Endothelial cell of umbilical vein (primary cell): ENCODE results near the gene ADH1C.

Experiments used
- EZH2 ChIP-seq: IDR thresholded peaks from 2 replicates; pipeline ENCODE4 v1.6.1; 2012; ENCODE audit warnings: borderline replicate concordance, low read depth, mild to moderate bottlenecking, moderate library complexity, low read length, inconsistent platforms; ENCODE audit not compliant: severe bottlenecking
- POLR2AphosphoS5 ChIP-seq: IDR thresholded peaks from 2 replicates; pipeline ENCODE4 v1.6.1; 2012; ENCODE audit warnings: low read depth, mild to moderate bottlenecking, control low read depth, low read length, moderate library complexity; ENCODE audit not compliant: insufficient read depth
- TF ChIP-seq, protein P1 (sequence below), 2 donors: IDR thresholded peaks; 1 replicate in 1 of 2; 2 replicates in 1 of 2; pipeline ENCODE4 v1.5.1; 2011; ENCODE audit warnings: low read length in 2 of 2, mild to moderate bottlenecking in 2 of 2, moderate library complexity in 2 of 2, control low read depth in 1 of 2, inconsistent platforms in 1 of 2, low read depth in 1 of 2; ENCODE audit not compliant: insufficient read depth in 1 of 2; ENCODE audit errors: extremely low read depth in 1 of 2

DNA sequence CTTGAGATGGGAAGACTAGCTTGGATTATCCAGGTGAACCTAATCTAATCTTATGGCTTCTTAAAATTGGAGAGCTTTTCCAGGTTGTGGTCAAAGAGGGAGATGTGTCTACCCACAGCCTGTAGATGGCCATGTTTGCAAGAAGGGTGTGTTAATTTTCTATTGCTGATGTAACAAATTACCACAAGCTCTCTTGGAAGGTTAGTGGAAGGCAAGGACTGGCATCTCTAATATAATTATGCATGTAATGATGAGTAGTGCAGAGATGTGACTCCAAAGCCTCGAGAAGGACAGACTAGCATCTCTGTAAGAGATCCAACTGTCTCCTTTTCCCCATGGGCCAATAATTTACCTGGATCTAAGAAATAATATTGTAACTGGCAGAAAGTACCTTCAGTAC, 28.2 kb downstream of the ADH1C start:
- no peak for TF ChIP-seq EZH2
- TF ChIP-seq, protein P1, sequence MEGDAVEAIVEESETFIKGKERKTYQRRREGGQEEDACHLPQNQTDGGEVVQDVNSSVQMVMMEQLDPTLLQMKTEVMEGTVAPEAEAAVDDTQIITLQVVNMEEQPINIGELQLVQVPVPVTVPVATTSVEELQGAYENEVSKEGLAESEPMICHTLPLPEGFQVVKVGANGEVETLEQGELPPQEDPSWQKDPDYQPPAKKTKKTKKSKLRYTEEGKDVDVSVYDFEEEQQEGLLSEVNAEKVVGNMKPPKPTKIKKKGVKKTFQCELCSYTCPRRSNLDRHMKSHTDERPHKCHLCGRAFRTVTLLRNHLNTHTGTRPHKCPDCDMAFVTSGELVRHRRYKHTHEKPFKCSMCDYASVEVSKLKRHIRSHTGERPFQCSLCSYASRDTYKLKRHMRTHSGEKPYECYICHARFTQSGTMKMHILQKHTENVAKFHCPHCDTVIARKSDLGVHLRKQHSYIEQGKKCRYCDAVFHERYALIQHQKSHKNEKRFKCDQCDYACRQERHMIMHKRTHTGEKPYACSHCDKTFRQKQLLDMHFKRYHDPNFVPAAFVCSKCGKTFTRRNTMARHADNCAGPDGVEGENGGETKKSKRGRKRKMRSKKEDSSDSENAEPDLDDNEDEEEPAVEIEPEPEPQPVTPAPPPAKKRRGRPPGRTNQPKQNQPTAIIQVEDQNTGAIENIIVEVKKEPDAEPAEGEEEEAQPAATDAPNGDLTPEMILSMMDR (IDR thresholded peaks at IDR 0.05; ENCODE audit: extremely low read depth in 1 of 2, insufficient read depth in 1 of 2, low read depth in 1 of 2, low read length in 2 of 2), result no peak
- no peak for TF ChIP-seq POLR2AphosphoS5
